Endodermal cell (in vitro differentiated cells): ENCODE results near the gene RUNDC1. TPM values are rescaled to one million over a fixed set of nuclear protein-coding genes. Genes with fewer than 3 reads are reported as not detected.
A peak's percentile ranks its signal among the peaks of the same experiment; 100 is the strongest.

Experiments used
- DNase-seq: peaks from one replicate; pipeline ENCODE4 v3.0.0-alpha.2; 2017
- H3K27ac ChIP-seq: 2 replicates; pipeline ENCODE4 v1.5.1; 2013; ENCODE audit warnings: mild to moderate bottlenecking, low read depth, low read length, moderate library complexity
- H3K27me3 ChIP-seq: 2 replicates; pipeline ENCODE4 v1.6.1; 2013; ENCODE audit warnings: mild to moderate bottlenecking, low read length, moderate library complexity; ENCODE audit not compliant: insufficient read depth, control insufficient read depth, poor library complexity, severe bottlenecking
- H3K36me3 ChIP-seq: 2 replicates; pipeline ENCODE4 v1.7.0; 2013; ENCODE audit warnings: mild to moderate bottlenecking, low read length, moderate library complexity; ENCODE audit not compliant: control insufficient read depth, insufficient read depth
- H3K4me1 ChIP-seq: one replicate; pipeline ENCODE4 v1.7.0; 2013; ENCODE audit warnings: low read length; ENCODE audit not compliant: control insufficient read depth, insufficient read depth
- H3K4me3 ChIP-seq: 2 replicates; pipeline ENCODE4 v1.5.1; 2013; ENCODE audit warnings: mild to moderate bottlenecking, low read length, moderate library complexity
- H3K9ac ChIP-seq: 2 replicates; pipeline ENCODE4 v1.6.1; 2013; ENCODE audit warnings: mild to moderate bottlenecking, low read length, moderate library complexity; ENCODE audit not compliant: poor library complexity, severe bottlenecking; ENCODE audit errors: extremely low read depth
- H3K9me3 ChIP-seq: 2 replicates; pipeline ENCODE4 v1.6.1; 2013; ENCODE audit warnings: mild to moderate bottlenecking, low read length, moderate library complexity; ENCODE audit not compliant: control insufficient read depth
- H3K27ac Mint-ChIP-seq: 2 replicates; pipeline ENCODE4 v1.8.0; 2020; ENCODE audit warnings: mixed read lengths
- H3K27me3 Mint-ChIP-seq: 2 replicates; pipeline ENCODE4 v1.8.0; 2021; ENCODE audit warnings: mild to moderate bottlenecking, mixed read lengths; ENCODE audit not compliant: insufficient read depth
- H3K36me3 Mint-ChIP-seq: 2 replicates; pipeline ENCODE4 v1.8.0; 2020; ENCODE audit warnings: low read depth, mixed read lengths
- H3K4me1 Mint-ChIP-seq: 2 replicates; pipeline ENCODE4 v1.8.0; 2020; ENCODE audit warnings: mixed read lengths
- H3K4me3 Mint-ChIP-seq: 2 replicates; pipeline ENCODE4 v1.8.0; 2020; ENCODE audit warnings: mild to moderate bottlenecking, moderate library complexity, mixed read lengths
- H3K9me3 Mint-ChIP-seq: 2 replicates; pipeline ENCODE4 v1.8.0; 2020; ENCODE audit warnings: mild to moderate bottlenecking, mixed read lengths
- WGBS, 2 experiments: methylation state at CpG; one replicate each; pipeline versions ENCODE4 v1.1.5 to v1.1.7; 2013; ENCODE audit warnings: missing lambda C conversion rate in 2 of 2, mixed read lengths in 1 of 2; ENCODE audit not compliant: insufficient coverage in 1 of 2, insufficient read length in 1 of 2; 5-methylcytosine and 5-hydroxymethylcytosine counted together
- total RNA-seq, 2 donors: library from RNA; stranded (reverse); fragmentation: NEBNext Ultra II Directional in 1 of 2; extraction: Animal tissue kit (Norgen Biotek cat#: 25700) in 1 of 2; gene quantifications; 2 replicates in 1 of 2; 3 replicates in 1 of 2; pipeline ENCODE4 v1.2.1, GENCODE V29; 2021
- TF ChIP-seq, protein P1 (sequence below): fragments of 200-600 bp; sonication (generic); conservative IDR thresholded peaks from 2 replicates; pipeline ENCODE4 v1.5.0; 2021; ENCODE audit warnings: antibody characterized with exemption, mild to moderate bottlenecking

The RUNDC1 gene
- total RNA-seq, 2 donors from 2014 or later, result 17.7 to 18.5 TPM

DNA sequence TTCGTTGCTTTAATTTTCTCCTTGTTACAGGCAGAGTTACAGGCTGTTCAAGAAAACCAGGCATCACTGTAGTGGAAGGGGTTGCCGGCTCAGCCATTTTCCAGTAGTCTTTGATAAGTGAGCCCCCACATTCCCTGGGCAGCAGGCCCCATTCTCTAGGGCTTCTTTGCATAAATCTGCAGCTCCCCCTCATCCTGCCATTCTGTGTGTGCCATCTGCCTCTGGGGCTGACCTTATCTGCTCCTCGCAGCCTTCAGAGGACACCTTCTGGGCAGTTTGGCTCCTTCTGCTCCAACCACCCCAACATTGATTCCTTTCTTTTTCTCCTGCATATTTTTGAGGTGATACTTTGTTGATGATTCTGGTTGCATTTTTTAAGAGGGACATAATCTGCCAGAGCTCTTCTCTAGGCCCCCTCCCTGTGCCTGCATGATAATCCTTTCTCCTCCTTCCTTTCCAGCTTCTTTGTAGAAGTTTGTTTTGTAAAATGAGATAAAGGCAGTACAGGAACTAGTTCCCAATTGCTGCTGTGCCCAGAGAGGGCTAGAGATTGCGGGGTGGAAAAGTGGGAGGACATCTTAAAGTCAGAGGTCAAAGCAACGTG is 61.8 kb downstream of the RUNDC1 start:
- no peaks in the 10 kb centered on the region for H3K9me3 ChIP-seq
- peaks cover 46% of the 10 kb centered on the region for H3K4me1 Mint-ChIP-seq
- no peaks in the 10 kb centered on the region for H3K27me3 Mint-ChIP-seq
- peak overlapping the region; percentile 91 for H3K27ac Mint-ChIP-seq
- H3K4me3 ChIP-seq, result peak overlapping the region; percentile 6
- H3K36me3 Mint-ChIP-seq, result peaks cover 10% of the 10 kb centered on the region
- no peak overlapping the region for H3K4me3 Mint-ChIP-seq
- TF ChIP-seq, protein P1, sequence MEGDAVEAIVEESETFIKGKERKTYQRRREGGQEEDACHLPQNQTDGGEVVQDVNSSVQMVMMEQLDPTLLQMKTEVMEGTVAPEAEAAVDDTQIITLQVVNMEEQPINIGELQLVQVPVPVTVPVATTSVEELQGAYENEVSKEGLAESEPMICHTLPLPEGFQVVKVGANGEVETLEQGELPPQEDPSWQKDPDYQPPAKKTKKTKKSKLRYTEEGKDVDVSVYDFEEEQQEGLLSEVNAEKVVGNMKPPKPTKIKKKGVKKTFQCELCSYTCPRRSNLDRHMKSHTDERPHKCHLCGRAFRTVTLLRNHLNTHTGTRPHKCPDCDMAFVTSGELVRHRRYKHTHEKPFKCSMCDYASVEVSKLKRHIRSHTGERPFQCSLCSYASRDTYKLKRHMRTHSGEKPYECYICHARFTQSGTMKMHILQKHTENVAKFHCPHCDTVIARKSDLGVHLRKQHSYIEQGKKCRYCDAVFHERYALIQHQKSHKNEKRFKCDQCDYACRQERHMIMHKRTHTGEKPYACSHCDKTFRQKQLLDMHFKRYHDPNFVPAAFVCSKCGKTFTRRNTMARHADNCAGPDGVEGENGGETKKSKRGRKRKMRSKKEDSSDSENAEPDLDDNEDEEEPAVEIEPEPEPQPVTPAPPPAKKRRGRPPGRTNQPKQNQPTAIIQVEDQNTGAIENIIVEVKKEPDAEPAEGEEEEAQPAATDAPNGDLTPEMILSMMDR, result no peak
- peak overlapping the region; percentile 8 for H3K9ac ChIP-seq
- H3K27me3 ChIP-seq, result no peaks in the 10 kb centered on the region
- peak overlapping the region; percentile 58 for H3K27ac ChIP-seq
- peaks cover 14% of the 10 kb centered on the region for H3K4me1 ChIP-seq
- H3K9me3 Mint-ChIP-seq, result no peaks in the 10 kb centered on the region
- DNase-seq, result peak; percentile 72
- WGBS, 2 experiments, result 57% methylated on average over 3 to 5 of the region's 5 CpGs
- H3K36me3 ChIP-seq, result peaks cover 6% of the 10 kb centered on the region

Other genes with a start within 250 kb of the RUNDC1 start
- 10 to 100 TPM; 26.0 to 27.2 TPM for gene EZH1, start 235.5 kb upstream of the RUNDC1 start, total RNA-seq
- 1 to 10 TPM; 4.9 to 5.1 TPM for gene RAMP2, start 219.3 kb upstream of the RUNDC1 start, total RNA-seq
- 100 to 1,000 TPM; 114 to 126 TPM for gene VPS25, start 207.1 kb upstream of the RUNDC1 start, total RNA-seq
- 1 to 10 TPM; 2.1 to 3.3 TPM for gene WNK4, start 200.0 kb upstream of the RUNDC1 start, total RNA-seq
- 10 to 100 TPM; 64.6 to 67.8 TPM for gene COA3, start 181.9 kb upstream of the RUNDC1 start, total RNA-seq
- not detected for gene CNTD1, start 181.7 kb upstream of the RUNDC1 start, total RNA-seq
- gene BECN1, start 156.3 kb upstream of the RUNDC1 start, total RNA-seq, result 10 to 100 TPM; 59.9 to 60.6 TPM
- gene PSME3, start 147.2 kb upstream of the RUNDC1 start, total RNA-seq, result 100 to 1,000 TPM; 153 to 178 TPM
- 1 to 10 TPM; 3.7 to 3.8 TPM for gene AOC2, start 136.0 kb upstream of the RUNDC1 start, total RNA-seq
- gene AOC3, start 129.4 kb upstream of the RUNDC1 start, total RNA-seq, result 1 to 10 TPM; 1.3 to 1.9 TPM
- gene G6PC1, start 79.8 kb upstream of the RUNDC1 start, total RNA-seq, result not detected
- 10 to 100 TPM; 48.7 to 50.9 TPM for gene AARSD1, start 16.1 kb upstream of the RUNDC1 start, total RNA-seq
- 1 to 10 TPM; 4.6 to 7.9 TPM for gene PTGES3L, start 485 bp upstream of the RUNDC1 start, total RNA-seq
- 1,000 to 10,000 TPM; 1,077 to 1,196 TPM for gene RPL27, start 17.9 kb downstream of the RUNDC1 start, total RNA-seq
- 1 to 10 TPM; 3.0 to 5.1 TPM for gene IFI35, start 26.2 kb downstream of the RUNDC1 start, total RNA-seq
- gene VAT1, start 41.8 kb downstream of the RUNDC1 start, total RNA-seq, result 100 to 1,000 TPM; 306 to 402 TPM
- gene RND2, start 44.7 kb downstream of the RUNDC1 start, total RNA-seq, result 10 to 100 TPM; 36.1 to 55.5 TPM
- 10 to 100 TPM; 45.4 to 59.0 TPM for gene BRCA1, start 144.8 kb downstream of the RUNDC1 start, total RNA-seq
- gene NBR1, start 190.6 kb downstream of the RUNDC1 start, total RNA-seq, result 10 to 100 TPM; 53.2 to 55.7 TPM
- 10 to 100 TPM; 11.2 to 11.3 TPM for gene TMEM106A, start 231.3 kb downstream of the RUNDC1 start, total RNA-seq
- gene CCDC200, start 248.1 kb downstream of the RUNDC1 start, total RNA-seq, result not detected